Measurements from ENCODE around the gene ZP1.

Gene ZP1

DNA sequence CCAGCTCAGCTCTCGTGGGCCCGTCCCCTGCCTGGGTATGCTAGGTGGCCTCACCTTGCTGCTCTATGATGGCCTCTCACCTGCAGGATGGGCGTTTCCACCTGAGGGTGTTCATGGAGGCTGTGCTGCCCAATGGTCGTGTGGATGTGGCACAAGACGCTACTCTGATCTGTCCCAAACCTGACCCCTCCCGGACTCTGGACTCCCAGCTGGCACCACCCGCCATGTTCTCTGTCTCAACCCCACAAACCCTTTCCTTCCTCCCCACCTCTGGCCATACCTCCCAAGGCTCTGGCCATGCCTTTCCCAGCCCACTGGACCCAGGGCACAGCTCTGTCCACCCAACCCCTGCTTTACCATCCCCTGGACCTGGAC lies 2.1 kb downstream of the ZP1 start:
- no peaks in the 10 kb centered on the region for H3K27me3 ChIP-seq (replicated peaks)
- in situ Hi-C loops (cut with HindIII; ENCODE audit: low pct_ligation_motif_present, low sequenced_read_pairs): no loop called here
- H3K4me3 ChIP-seq (ENCODE audit: low read depth, low read length): no peak overlapping the region
- TF ChIP-seq CTCF (IDR thresholded peaks at IDR 0.05; ENCODE audit: low read depth, low read length, missing control alignments): no peak
- H3K36me3 ChIP-seq (replicated peaks): no peaks in the 10 kb centered on the region
- no peak for DNase-seq
- no peak overlapping the region for H3K27ac ChIP-seq

DNA sequence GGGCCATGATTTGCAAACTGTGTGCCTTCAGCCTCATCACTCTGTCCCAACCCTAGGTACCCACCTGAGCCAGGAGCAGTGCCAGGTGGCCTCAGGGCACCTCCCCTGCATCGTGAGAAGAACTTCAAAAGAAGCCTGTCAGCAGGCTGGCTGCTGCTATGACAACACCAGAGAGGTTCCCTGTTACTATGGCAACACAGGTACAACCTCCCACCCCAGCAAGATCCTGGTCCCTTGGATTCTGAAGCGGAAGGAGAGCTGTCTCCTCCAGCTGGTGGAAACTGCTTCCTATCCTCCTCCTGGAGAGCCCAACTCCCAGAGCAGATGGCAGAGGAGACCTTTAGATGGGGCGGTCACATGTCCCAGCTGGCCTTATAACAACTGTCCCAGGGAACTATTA lies 2.9 kb downstream of the ZP1 start:
- Histone ChIP-seq H3K27ac (no peak overlapping the region), H3K36me3 (replicated peaks) (no peaks in the 10 kb centered on the region), H3K27me3 (replicated peaks) (no peaks in the 10 kb centered on the region), H3K4me3 (ENCODE audit: low read depth, low read length) (no peak overlapping the region)
- no peak for DNase-seq
- in situ Hi-C loops (cut with HindIII; ENCODE audit: low pct_ligation_motif_present, low sequenced_read_pairs): no loop called here
- TF ChIP-seq CTCF (IDR thresholded peaks at IDR 0.05; ENCODE audit: low read depth, low read length, missing control alignments): no peak

- in situ Hi-C loops (cut with HindIII; ENCODE audit: low pct_ligation_motif_present, low sequenced_read_pairs): no loop called here
- TF ChIP-seq CTCF (IDR thresholded peaks at IDR 0.05; ENCODE audit: low read depth, low read length, missing control alignments): no peak
- DNase-seq: no peak
These were observed 3.5 kb downstream of the ZP1 start for GRCh38 chr11:60870733-60871377.

DNA sequence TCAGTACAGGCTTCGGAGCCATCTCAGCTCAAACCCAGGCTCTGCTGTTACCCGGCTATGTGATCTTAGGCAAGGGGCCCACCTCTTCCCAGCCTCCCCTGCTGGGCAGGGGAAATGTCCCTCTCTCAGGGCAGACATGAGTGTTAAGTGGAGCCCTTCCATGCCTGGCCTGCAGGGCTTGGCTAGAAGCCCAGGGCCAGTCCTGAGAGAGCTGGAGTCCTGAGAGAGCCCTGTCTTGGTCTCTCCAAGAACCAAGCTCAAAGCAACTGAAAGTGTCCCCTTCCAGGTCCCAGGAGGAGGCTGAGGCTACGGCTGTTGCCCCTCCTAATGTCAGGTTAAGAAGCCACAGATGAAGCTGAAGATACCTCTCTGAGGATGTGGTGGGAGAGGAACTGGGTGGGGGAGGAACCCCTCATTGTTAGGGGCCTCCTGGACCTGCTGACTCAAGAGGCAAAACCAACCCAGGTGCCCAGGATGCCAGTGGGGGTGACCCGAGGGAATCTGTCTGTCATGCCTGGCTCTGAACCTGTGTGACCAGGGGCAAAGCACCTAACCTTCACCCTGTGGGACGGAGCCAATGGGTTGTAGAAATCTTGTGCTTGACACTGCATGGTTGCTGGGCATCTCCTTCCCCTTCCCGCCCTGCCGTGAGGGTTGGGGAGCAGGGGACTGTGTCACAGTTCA lies 4.2 kb downstream of the ZP1 start:
- H3K27me3 ChIP-seq (replicated peaks): no peaks in the 10 kb centered on the region
- no peak overlapping the region for H3K27ac ChIP-seq
- H3K4me3 ChIP-seq (ENCODE audit: low read depth, low read length): no peak overlapping the region
- peak; percentile 56 for TF ChIP-seq CTCF (IDR thresholded peaks at IDR 0.05; ENCODE audit: low read depth, low read length, missing control alignments)
- in situ Hi-C loops (cut with HindIII; ENCODE audit: low pct_ligation_motif_present, low sequenced_read_pairs): no loop called here
- peak; percentile 38 for DNase-seq
- H3K36me3 ChIP-seq (replicated peaks): no peaks in the 10 kb centered on the region

More at GRCh38 chr11:60870733-60871377, 3.5 kb downstream of the ZP1 start:
- H3K36me3 ChIP-seq (replicated peaks): no peaks in the 10 kb centered on the region
- no peak overlapping the region for H3K4me3 ChIP-seq (ENCODE audit: low read depth, low read length)
- H3K27me3 ChIP-seq (replicated peaks): no peaks in the 10 kb centered on the region
- no peak overlapping the region for H3K27ac ChIP-seq

- Histone ChIP-seq H3K27ac (peak overlapping the region; percentile 32), H3K36me3 (replicated peaks) (no peaks in the 10 kb centered on the region), H3K27me3 (replicated peaks) (no peaks in the 10 kb centered on the region), H3K4me3 (ENCODE audit: low read depth, low read length) (no peak overlapping the region)
- in situ Hi-C loops (cut with HindIII; ENCODE audit: low pct_ligation_motif_present, low sequenced_read_pairs): no loop called here
- peak; percentile 76 for DNase-seq
- TF ChIP-seq CTCF (IDR thresholded peaks at IDR 0.05; ENCODE audit: low read depth, low read length, missing control alignments): no peak
These were observed 5.0 kb downstream of the ZP1 start for GRCh38 chr11:60872124-60872960.
